GM18517 (cell line): ENCODE data around the gene CIPC.

Experiments used
- ATAC-seq: cut with Tn5 transposase; IDR thresholded peaks from one replicate; pipeline ENCODE4 v1.9.1; 2021; ENCODE audit warnings: mild to moderate bottlenecking, moderate library complexity; ENCODE audit not compliant: unreplicated experiment

CIPC gene, protein sequence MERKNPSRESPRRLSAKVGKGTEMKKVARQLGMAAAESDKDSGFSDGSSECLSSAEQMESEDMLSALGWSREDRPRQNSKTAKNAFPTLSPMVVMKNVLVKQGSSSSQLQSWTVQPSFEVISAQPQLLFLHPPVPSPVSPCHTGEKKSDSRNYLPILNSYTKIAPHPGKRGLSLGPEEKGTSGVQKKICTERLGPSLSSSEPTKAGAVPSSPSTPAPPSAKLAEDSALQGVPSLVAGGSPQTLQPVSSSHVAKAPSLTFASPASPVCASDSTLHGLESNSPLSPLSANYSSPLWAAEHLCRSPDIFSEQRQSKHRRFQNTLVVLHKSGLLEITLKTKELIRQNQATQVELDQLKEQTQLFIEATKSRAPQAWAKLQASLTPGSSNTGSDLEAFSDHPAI

DNA sequence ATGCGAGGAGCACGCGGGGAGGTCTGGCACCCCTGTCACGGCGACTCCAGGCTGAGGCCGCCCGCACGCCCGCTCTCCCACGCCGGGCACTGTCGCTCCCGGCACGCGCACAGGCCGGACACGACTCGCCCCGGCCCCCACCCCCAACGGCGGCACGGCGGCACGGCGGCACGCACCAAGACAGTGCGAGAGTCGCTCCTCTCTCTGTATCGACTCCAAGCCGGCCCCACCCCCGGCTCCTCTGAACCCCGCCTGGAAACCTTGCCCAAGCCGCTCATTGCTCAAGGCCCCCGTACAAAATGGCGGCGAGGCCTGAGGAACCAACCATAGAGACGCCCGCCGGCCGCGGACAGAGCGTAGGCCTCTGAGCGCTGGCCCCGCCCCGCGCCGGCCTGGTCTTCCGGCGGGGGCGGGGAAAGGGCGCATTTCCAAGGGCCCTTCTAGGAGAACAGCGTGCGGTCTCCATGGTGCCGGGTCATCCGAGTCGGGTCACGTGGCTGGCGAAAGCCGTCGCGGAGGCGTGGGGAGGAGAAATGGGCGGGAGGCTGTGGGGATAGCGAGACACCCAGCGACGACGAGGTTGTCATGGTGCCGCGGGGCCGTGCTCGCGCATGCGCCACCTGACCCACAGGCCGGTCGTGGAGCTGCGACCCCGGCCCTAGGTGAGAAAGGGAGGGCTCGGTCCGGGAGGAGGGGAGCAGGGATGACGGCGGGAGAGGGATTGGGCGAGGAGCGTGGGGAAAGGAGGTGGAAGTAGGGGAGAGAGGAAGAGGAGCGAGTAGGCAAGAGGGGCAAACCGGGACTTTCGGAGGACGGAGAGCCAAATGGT, at the start of gene CIPC:
CIPC (plus strand) TSS at position 559 of the 829 bp plus-strand sequence. CDS start 7,451 bp downstream, outside the sequence.
- ATAC-seq: peak; percentile 88

DNA sequence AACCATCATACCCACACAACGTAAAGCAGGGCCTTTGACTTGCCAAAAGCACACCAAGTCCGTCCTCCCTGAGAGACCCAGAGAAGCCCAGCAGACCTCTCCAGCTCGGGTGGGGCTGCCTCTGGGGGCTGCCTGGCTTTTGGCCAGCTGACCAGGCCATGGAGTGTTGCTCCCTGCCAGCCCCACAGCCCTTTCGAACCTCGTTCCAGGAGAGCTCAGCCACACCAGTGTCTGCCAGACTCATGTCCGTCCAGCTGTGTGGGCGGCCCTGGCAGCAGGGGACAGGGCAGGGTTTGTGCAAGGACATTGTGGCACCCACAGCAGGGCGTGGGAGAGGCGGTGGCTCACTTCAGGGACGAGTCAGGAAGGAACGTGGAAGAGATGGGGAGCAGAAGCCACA, 46.9 kb upstream of the CIPC start:
- no peak for ATAC-seq

DNA sequence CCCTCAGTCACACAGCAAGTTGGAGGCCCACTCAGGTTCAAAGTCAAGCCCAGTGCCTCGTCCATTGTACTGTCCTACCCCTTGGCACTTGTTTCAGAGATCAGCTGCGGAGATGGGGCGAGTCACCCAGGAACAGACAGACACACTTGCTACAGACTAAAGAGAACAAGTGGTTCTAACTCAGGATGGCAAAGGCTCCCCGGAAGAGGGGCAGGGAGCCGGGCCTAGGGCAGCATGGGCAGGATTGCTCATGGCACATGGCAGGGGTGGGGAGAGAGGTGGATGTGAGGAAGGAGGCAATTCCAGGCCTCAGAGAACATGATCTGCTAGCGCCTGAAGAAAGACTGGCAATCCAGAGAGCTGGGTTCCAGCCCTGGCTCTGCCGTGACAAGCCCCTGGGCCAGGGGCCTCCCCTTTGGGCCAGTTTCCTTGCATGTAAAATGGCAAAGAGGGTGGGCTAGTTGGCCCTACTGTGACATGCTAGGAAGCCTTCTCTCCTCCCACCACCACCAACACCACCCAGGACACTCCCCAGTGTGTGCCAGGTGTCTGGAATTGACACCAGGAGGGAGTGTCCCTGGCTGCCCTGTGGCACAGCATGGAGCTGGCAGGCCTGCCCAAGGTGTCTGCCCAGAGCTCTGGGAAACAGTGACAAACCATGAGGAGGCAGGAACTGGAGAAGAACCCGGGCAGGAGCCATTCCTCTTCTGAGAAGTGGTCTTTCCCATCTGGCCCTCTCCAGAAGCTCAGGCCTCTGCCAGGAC, 45.6 kb upstream of the CIPC start:
- no peak for ATAC-seq

DNA sequence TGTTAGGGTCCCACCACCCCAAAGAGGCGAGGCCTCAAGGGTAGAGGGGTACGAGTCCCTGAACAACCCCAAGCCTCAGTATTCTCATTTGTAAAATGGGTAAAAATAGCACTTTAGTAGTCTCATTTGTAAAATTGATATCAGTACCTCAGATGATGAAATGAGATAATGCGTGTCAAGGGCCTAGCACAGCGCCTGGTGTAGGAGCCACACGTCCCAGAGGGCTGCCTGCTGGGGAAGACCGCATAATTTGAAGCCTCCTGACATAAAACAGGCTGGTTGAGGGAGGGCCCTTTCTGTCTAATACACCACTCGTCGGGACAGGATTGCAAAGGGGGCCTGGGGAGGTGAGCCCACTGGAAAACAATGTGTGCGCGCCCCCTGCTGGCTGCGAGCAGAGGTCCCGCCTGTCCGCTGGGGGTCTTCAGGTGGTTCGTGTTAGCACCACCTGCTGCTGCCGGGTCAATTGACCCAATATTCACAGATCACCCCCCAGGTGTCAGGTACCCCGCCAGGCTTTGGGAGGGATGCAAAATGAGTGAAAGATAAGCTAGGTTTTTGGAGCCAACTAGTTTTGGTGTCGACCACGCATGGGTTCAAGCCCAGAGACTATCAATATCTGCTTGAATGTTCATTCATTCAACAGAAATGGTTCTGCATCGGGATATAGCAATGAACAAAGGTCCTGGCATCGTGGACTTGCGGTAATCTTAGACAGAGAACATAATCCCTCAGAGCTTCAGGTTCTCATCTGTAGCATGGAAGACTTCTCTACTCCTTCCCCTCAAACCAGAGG, 44.8 kb upstream of the CIPC start:
- no peak for ATAC-seq

DNA sequence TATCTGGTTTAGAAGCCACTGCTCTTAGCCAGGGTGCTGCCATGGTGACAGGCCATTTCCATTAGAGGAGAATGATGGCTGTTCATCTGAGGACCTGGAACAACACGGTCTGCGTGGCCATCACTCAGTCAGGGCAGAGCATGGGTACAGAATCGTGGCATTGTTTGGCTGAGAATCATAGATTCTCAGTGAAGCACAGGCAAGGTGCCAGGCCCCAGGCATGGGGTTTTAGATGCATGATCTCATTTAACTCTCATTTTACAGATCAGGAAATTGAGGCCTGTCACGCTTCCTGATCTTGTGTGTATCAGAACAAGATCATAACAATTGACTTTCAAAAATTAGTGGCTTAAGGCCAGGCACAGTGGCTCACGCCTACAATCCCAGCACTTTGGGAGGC, 42.8 kb upstream of the CIPC start:
- no peak for ATAC-seq

DNA sequence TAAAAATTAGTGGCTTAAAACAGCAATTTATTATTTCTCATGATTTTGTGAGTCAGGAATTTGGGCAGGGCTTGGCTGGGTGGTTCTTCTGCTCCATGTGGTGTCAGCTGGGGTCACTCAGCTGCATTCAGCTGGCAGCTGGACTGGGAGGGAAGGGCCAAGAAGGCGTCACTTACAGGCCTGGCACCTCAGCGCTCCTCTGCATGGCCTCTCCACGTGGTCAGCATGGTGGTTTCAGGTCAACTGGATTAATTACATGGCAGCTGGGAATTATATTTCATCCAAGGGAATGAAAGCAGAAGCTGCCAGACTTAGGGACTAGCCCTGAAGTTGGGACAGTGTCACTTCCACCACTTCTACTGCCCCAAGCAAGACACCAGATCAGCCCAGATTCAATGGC, 42.1 kb upstream of the CIPC start:
- ATAC-seq: no peak

DNA sequence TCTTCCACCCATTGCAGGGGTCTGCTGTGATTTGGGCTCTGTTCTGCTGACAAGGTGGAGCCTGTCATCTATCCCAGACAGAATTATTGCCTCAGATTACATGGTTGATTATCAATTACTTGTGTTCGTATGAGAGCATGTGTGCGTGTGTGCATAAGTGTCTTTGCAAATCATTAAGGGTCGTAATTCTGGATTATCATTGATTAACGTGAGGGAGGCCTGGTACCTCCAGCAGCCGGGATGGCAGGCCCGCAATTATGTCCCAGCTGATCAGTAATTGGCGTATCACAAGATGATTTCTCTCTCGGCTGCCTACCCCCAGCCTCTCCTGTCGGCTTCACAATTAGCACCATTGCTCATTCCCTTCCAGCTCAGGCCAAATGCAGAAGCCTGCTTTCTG, 39.9 kb upstream of the CIPC start:
- ATAC-seq: no peak

DNA sequence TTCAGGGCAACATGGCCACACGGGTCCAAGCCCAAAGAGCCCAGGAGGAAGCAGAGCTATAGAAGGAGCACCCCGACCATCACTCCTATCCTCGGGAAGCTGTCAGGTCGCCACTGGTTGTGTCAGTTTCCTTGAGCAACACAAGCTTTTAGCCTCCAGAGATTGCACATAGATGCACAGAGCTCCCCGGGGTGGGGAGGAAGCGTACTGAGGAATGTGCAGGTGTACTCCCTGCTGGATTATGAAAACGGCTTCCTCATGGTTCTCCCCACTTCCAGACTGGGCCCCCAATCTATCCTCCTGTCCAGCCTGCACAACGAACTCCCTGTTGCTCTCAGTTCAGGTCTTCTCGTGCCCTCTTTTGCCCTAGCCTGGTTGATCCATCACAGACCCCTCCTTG, 39.3 kb upstream of the CIPC start:
- no peak for ATAC-seq

DNA sequence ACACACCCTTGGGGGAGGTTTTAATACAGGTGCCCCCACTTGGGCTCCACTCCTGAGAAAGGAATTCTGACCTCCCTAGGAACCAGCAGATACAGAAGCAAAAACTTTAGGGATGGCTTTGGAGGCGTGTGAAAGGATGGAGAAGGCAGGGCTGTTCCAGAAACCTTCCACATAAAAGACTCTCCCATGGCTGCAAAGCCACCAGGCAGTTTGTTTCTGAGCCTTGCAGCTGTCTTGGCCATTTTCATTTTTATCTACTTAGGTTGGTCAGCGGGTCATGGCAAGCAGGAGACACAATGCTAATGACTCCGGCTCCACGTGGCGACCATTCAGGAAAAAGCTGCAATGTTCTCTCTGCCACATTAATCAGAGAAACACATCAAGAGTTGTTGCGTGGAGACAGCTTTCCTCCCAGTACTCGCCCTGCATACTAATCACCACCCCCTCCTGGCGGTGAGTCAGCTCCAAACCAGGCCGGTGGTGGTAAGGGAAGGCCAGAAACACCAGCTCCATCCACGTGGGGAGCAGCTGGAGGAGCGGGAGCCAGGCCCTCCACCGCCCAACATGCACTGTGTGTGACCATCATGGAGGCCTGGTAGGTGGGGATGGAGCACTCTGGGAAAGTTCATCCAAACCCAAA, 38.7 kb upstream of the CIPC start:
- ATAC-seq: no peak

DNA sequence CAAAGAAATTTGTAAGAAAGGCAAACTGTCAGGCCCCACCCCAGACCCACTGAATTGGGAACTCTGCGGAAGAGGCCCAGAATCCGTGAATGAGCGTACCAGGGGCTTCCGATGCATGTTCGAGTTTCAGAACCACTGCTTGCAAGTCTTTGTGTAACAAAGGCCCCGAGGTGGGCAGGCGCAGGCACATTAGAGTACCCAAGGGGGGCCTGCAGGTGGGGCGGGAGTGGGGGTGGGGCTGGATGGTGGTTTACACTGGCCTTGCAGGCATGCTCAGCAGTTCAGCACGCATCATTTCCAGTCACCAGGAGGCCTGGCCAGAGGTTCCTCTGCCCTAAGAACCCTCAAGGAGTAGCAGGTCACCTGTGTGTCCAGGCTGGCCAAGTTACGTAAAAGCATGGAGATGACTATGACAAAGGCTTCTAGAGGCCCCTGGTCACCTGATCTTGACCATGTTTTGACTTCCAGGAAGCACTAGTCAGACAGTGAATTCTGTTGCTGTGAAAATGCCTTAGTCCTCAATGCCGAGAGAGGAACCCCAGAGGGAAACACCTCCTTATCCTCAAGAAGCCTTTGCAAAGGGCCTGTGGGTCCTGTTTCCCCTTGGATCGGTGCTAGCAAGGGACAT, 36.3 kb upstream of the CIPC start:
- no peak for ATAC-seq

DNA sequence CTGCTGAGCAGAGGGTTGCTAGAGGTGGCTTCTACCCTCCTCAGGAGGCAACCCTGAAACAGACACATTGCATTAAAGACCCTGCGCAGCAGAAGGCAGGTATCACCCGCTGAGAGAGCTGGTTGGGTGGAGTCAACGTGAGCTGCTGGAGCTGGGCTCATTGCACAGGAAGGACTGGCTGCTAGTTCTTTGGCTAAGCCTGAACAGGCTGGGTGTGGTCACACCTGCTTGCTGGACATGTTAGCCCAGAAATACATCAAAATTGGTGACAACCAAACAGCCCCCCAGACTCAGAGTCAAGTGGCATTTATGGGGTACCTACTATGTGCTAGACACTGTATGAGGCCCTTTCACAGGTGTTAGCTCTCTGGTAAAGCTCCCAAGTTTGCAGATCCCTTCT, 35.8 kb upstream of the CIPC start:
- no peak for ATAC-seq

DNA sequence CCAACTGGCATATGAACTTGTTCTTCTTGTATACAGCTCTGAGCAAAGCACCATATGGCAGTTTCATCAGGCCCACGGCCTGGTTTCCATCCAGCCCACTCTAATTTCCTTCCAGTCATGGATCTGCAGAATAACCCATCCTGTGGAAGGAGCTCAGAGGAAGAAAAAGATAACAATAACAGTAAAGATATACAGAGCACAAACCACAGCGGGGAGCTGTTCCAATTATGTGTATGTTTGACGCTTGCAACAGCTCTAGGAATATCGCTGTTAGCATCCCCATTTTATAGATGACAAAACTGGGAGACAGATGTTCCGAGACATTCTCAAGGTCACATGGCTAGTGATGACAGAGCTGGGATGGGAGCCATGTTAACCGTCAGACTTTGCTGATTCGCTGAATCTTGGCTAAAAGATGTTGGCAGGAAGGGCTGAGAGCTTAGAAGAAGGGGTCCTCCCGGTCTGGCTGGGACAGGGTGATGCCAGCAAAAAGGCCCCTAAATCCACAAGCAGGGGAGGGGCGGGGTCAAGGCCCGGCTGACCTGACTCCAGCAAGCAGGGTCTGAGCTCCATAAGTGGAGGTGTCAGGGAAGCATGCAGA, 34.4 kb upstream of the CIPC start:
- no peak for ATAC-seq

DNA sequence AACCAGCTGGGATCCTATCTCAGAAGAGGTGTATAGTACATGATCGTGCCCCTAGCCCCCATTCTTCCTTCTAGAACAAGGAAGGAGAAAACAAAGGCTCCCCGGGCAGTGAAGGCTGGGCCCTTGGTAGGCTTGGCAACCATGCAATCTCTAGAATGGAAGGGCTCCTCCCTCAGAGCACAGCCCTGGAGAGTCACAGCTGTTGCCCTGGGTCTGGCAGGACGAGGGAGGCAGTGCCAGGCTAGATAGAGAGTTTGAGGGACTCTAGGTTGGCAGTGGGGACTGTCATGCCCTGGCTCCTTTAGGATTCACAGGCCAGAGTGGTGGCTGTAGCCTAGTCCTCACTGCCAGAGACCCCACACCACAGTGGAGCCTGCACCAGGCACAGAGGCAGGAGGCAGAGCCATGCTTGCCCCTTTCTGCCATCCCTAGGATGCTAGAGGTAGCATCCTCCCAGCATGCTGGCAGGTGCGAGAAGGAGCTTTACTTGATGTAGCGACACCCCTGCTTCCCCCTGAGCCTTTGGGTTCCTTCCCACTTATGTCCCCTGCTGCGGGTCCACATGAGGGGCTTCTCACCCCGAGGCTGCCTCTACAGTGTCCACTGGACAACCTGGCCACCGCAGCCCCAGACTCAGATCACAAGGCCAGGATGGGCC, 33.4 kb upstream of the CIPC start:
- no peak for ATAC-seq

DNA sequence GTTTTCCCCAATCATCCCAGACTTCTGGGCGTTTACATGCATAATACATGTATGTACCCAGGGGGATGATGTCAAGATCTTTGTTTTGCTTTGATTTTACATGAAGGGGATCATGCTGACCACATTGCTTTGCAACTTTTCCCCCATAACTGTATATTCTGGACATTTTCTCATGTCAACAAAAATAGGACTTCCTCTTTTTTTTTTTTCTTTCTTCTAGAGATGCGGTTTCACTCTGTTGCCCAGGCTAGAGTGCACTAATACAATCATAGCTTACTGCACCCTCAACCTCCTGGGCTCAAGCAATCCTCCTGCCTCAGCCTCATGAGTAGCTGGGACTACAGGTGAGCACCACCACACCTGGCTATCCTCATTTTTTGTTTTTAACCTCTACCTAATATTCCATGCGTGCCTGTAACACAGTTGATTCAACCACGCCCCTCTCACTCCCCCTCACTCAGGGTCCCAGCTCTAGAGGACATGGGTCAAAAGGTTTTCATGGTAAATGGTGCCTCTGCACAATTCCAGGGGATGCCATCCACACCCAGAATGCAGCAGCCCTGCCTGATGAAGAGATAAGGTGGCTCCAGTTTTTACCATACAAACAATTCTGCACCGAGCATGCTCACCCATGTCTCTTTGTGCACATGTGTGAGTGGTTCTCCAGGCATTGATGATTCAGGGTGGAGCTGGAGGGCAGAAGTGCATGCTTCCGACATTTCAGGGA, 32.0 kb upstream of the CIPC start:
- peak; percentile 38 for ATAC-seq

DNA sequence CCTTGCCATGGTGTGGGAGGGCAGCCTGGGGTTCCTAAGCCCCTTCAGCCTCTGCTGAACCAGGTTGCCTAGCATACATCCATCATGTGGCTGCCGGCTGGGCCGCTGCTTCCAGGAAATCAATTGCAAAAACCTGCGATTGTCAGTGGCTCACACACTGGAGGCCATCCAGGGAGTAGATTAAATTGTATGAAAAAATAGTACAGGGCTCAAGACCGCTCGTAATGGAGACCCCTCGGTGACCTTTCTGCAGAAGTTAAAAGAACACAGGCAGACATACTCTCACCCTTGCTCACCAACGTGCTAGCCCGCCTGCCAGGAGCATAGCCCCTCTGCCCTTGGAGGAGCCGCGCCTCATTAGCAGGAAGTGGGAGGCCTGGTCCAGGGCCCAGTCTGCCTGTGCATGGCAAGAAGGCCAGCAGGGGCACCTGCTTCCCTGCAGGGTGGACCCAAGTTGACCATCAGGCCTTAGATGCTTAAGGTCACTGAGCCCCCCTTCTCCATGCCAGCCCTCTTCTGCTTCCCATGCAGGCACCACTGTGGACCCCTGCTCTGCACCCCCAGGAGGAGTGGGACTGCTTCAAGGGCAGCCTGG, 31.4 kb upstream of the CIPC start:
- no peak for ATAC-seq

DNA sequence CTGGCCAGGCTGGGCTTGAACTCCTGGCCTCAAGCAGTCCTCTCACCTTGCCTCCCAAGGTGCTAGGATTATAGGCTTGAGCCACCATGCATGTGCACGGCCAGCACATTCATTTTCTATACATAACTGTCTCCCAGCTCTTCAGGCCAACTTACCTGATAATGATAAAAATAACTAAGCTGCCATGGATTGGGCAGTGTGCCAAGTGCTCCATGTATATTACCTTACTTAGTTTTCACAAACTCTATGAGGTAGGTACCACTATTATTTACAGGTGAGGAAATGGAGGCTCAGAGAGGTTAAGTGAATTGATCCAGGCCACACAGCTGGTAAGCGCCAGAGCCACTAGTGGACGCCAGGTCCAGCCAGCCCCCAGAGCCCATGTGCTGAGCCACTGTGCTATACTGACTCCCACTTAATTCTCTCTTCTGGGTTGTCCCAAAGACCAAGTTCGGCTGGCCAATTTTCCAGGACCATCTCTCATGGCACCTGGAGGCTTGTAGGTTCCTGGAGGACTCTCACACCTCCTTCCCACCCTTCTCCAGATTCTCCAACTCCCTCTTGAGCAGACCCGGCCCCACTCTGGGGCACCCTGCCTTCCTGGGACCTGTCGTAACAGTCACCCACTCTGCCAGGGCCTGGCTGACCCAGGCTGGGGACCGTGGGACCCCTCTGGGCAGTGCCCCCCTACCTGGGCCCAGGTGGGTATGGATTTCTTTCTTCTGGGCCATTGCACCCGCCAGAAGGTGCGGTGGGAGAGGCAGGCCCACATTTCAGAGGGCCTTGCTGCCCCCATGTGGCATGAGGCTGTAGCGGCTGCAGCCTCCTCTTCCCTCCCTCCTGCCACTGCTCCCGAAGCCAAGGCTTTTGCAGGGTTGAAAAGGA, 30.2 kb upstream of the CIPC start:
- no peak for ATAC-seq
